Nephron (organoid): ENCODE data around the gene CXCL8.

Experiments
- H3K27ac Mint-ChIP-seq, 3 experiments: 2 replicates each; pipeline ENCODE4 v1.8.0; 2020; ENCODE audit warnings: mixed read lengths in 3 of 3, mild to moderate bottlenecking in 2 of 3, moderate library complexity in 1 of 3
- H3K27me3 Mint-ChIP-seq: 2 replicates; pipeline ENCODE4 v1.8.0; 2021; ENCODE audit warnings: low read depth, mild to moderate bottlenecking, moderate library complexity, mixed read lengths
- H3K36me3 Mint-ChIP-seq: 2 replicates; pipeline ENCODE4 v1.8.0; 2020; ENCODE audit warnings: low read depth, mixed read lengths
- H3K4me1 Mint-ChIP-seq: 2 replicates; pipeline ENCODE4 v1.8.0; 2020; ENCODE audit warnings: mixed read lengths
- H3K4me3 Mint-ChIP-seq, 3 experiments: 2 replicates each; pipeline ENCODE4 v1.8.0; 2020; ENCODE audit warnings: mild to moderate bottlenecking in 3 of 3, mixed read lengths in 3 of 3, moderate library complexity in 2 of 3
- H3K9me3 Mint-ChIP-seq: 2 replicates; pipeline ENCODE4 v1.8.0; 2020; ENCODE audit warnings: mixed read lengths
- TF ChIP-seq, protein P1 (sequence below), 3 experiments: fragments of 200-600 bp; sonication (generic); IDR thresholded peaks; one replicate each; pipeline ENCODE4 v1.5.0; 2021; ENCODE audit warnings: antibody characterized with exemption in 3 of 3; ENCODE audit not compliant: unreplicated experiment in 3 of 3

CXCL8 gene

DNA sequence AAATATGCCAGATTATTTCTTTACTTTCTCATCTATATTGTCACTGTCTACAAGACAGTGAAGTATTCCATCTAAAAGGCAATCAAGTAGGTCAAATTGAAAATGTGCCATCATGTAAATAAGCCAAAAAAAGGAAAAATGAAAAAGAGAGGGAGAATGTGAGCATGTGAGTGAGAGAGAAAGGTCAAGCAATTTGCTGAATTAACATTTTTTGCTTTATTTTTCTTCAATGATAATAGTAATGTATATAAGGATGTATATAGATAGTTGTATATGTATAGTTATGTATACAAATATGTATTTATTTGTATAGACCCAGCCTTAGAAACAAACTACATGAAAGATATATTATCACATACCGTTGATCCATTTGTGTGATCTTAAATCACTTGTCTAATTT is 11.5 kb downstream of the CXCL8 start:
- no peak overlapping the region for H3K4me3 Mint-ChIP-seq
- no peaks in the 10 kb centered on the region for H3K36me3 Mint-ChIP-seq
- H3K9me3 Mint-ChIP-seq, result no peaks in the 10 kb centered on the region
- TF ChIP-seq, protein P1, sequence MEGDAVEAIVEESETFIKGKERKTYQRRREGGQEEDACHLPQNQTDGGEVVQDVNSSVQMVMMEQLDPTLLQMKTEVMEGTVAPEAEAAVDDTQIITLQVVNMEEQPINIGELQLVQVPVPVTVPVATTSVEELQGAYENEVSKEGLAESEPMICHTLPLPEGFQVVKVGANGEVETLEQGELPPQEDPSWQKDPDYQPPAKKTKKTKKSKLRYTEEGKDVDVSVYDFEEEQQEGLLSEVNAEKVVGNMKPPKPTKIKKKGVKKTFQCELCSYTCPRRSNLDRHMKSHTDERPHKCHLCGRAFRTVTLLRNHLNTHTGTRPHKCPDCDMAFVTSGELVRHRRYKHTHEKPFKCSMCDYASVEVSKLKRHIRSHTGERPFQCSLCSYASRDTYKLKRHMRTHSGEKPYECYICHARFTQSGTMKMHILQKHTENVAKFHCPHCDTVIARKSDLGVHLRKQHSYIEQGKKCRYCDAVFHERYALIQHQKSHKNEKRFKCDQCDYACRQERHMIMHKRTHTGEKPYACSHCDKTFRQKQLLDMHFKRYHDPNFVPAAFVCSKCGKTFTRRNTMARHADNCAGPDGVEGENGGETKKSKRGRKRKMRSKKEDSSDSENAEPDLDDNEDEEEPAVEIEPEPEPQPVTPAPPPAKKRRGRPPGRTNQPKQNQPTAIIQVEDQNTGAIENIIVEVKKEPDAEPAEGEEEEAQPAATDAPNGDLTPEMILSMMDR (IDR thresholded peaks at IDR 0.05; ENCODE audit: unreplicated experiment in 3 of 3), result no peak
- no peaks in the 10 kb centered on the region for H3K4me1 Mint-ChIP-seq
- no peak overlapping the region for H3K27ac Mint-ChIP-seq
- H3K27me3 Mint-ChIP-seq, result no peaks in the 10 kb centered on the region

DNA sequence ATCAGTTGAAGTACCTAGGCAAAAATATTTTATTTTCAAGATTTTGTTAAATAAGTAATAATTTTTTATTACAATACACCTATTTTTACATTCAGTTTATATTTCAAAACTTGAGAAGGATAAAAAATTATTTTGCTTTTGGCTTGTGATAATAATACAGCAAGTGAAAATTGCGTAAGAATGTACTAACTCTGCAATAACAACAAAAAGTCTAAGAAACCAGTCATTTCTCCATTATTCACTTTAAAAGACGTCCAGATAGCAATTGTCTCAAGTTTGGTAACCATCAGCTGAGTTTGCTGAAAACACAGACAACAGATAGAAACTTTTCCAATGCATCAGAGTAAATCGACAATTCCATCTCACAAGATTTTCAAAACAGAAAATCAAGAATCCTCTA is 12.1 kb downstream of the CXCL8 start:
- Mint-ChIP-seq H3K36me3 (no peaks in the 10 kb centered on the region), H3K9me3 (no peaks in the 10 kb centered on the region), H3K4me3 (no peak overlapping the region), H3K27me3 (no peaks in the 10 kb centered on the region), H3K4me1 (no peaks in the 10 kb centered on the region), H3K27ac (no peak overlapping the region)
- TF ChIP-seq, protein P1 (IDR thresholded peaks at IDR 0.05; ENCODE audit: unreplicated experiment in 3 of 3), result no peak

DNA sequence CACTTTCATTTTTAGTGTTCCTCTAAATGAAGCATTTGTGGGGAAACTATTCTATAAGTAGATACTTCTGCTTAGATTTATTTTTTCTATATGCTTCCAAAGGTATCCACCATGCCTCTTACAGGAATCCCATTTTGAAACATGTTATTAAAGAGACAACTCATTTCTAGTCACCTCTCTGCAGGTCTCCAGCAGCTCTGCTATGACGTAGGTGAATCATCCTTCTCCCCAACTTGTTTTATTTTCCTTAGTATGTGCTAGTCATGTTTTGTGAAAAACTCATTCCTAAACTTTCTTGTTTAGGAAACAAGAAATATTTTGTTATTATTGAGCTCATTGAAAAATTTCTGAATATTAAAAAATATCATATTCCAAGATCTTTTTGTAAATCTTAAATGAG is 12.8 kb downstream of the CXCL8 start:
- no peaks in the 10 kb centered on the region for H3K27me3 Mint-ChIP-seq
- H3K36me3 Mint-ChIP-seq, result no peaks in the 10 kb centered on the region
- TF ChIP-seq, protein P1 (IDR thresholded peaks at IDR 0.05; ENCODE audit: unreplicated experiment in 3 of 3), result no peak
- no peaks in the 10 kb centered on the region for H3K9me3 Mint-ChIP-seq
- no peaks in the 10 kb centered on the region for H3K4me1 Mint-ChIP-seq
- no peak overlapping the region for H3K27ac Mint-ChIP-seq
- no peak overlapping the region for H3K4me3 Mint-ChIP-seq

DNA sequence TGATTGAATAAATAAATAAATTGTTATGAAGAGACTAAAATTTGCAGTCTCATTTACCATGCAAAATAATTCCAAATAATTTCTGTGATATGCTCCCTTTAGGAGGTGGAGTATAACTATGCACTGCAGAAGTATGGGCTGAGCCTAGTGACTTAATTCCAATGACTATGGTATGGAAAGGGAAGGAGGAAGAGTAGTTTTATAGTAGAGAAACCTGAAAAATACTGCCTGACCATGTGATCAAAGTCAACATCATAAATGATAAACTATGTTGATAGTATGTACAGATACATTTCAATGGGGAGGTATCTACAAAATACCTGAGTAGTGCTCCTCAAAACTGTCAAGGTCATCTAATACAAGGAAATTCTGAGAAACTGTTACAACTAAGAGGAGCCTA is 14.6 kb downstream of the CXCL8 start:
- no peak overlapping the region for H3K4me3 Mint-ChIP-seq
- no peaks in the 10 kb centered on the region for H3K9me3 Mint-ChIP-seq
- no peak overlapping the region for H3K27ac Mint-ChIP-seq
- TF ChIP-seq, protein P1 (IDR thresholded peaks at IDR 0.05; ENCODE audit: unreplicated experiment in 3 of 3), result no peak
- no peaks in the 10 kb centered on the region for H3K27me3 Mint-ChIP-seq
- no peaks in the 10 kb centered on the region for H3K36me3 Mint-ChIP-seq
- no peaks in the 10 kb centered on the region for H3K4me1 Mint-ChIP-seq

DNA sequence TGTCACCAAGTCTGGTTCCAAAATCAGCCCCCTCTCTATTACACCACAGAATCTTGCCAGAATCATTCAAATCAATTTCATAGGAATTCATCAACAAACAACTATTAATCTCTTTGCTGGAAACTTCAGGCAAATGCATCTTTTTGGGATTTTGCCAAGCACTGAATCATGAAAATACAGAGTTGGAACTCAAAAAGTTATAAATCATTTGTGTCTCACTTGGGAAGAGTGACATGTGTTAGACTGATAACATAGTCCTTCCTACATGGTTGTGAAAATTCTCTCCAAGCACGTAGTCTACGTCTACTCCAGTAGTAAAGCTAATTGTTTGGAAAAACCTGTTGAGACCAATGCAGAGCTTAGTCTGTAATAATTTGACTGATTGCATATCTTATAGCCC is 19.0 kb downstream of the CXCL8 start:
- Mint-ChIP-seq H3K27me3 (no peaks in the 10 kb centered on the region), H3K9me3 (no peaks in the 10 kb centered on the region), H3K4me1 (no peaks in the 10 kb centered on the region), H3K36me3 (no peaks in the 10 kb centered on the region), H3K4me3 (no peak overlapping the region), H3K27ac (no peak overlapping the region)
- TF ChIP-seq, protein P1 (IDR thresholded peaks at IDR 0.05; ENCODE audit: unreplicated experiment in 3 of 3), result no peak

DNA sequence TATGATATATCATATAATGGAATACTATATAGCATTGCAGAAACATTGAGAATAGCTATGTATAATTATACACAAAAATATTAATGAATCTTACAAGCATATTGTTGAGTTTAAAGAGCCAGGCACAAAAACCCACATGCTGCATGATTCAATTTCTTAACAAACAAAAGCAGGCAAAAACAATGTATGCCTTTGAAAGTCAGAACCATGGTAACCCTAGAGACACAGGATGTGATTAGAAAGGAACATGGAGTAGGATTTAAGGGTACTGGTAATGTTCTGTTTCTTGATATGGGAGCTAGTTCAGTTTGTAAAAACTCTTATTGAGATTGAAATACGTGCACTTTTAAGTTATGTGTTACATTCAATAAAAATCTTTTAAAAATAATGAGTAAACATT is 21.5 kb downstream of the CXCL8 start:
- Mint-ChIP-seq H3K4me1 (no peaks in the 10 kb centered on the region), H3K9me3 (no peaks in the 10 kb centered on the region), H3K4me3 (no peak overlapping the region), H3K27ac (no peak overlapping the region), H3K27me3 (no peaks in the 10 kb centered on the region), H3K36me3 (no peaks in the 10 kb centered on the region)
- TF ChIP-seq, protein P1 (IDR thresholded peaks at IDR 0.05; ENCODE audit: unreplicated experiment in 3 of 3), result no peak
